Thymus (tissue), 11 donors: Measurements from ENCODE around the gene CASP2. TPM values are rescaled to one million over a fixed set of nuclear protein-coding genes. Genes with fewer than 3 reads are reported as not detected.

ENCODE experiments used
- DNase-seq, 9 donors: peaks; one replicate each; pipeline ENCODE4 v3.0.0-alpha.2; 2013; ENCODE audit warnings: low spot score in 9 of 9, low read depth in 6 of 9, missing footprints in 1 of 9
- H3K27ac ChIP-seq, 2 donors: one replicate each; pipeline ENCODE4 v1.5.1; 2013; ENCODE audit warnings: control low read depth in 1 of 2, low read depth in 1 of 2, low read length in 1 of 2, mild to moderate bottlenecking in 1 of 2, moderate library complexity in 1 of 2
- H3K27me3 ChIP-seq, 2 donors: one replicate each; pipeline ENCODE4 v1.5.1; 2013; ENCODE audit warnings: low read length in 1 of 2; ENCODE audit not compliant: control insufficient read depth in 2 of 2, insufficient read depth in 1 of 2
- H3K36me3 ChIP-seq, 2 donors: one replicate each; pipeline ENCODE4 v1.5.1; 2013; ENCODE audit warnings: low read length in 1 of 2, mild to moderate bottlenecking in 1 of 2, moderate library complexity in 1 of 2; ENCODE audit not compliant: control insufficient read depth in 2 of 2, insufficient read depth in 2 of 2
- H3K4me1 ChIP-seq, 2 donors: one replicate each; pipeline ENCODE4 v1.5.1; 2013; ENCODE audit warnings: low read length in 2 of 2; ENCODE audit not compliant: control insufficient read depth in 2 of 2, insufficient read depth in 2 of 2
- H3K4me3 ChIP-seq, 2 donors: one replicate each; pipeline ENCODE4 v1.5.1; 2013; ENCODE audit warnings: low read length in 2 of 2, control low read depth in 1 of 2, mild to moderate bottlenecking in 1 of 2
- H3K9me3 ChIP-seq, 2 donors: one replicate each; pipeline ENCODE4 v1.5.1; 2013; ENCODE audit warnings: low read length in 1 of 2, mild to moderate bottlenecking in 1 of 2; ENCODE audit not compliant: control insufficient read depth in 2 of 2, insufficient read depth in 1 of 2
- WGBS: extraction: QIAGEN DNeasy Blood & Tissue Kit; methylation state at CpG from one replicate; pipeline ENCODE4 v1.1.7; 2013; 5-methylcytosine and 5-hydroxymethylcytosine counted together
- polyA plus RNA-seq: library from polyadenylated mRNA; stranded (reverse); fragments of 200-250 nt; gene quantifications from one replicate; pipeline ENCODE4 v1.2.3, GENCODE V29; 2013
- total RNA-seq: library from RNA; stranded (reverse); fragments of 120-200 nt; gene quantifications from one replicate; pipeline ENCODE4 v1.2.4, GENCODE V29; 2013
- donor health status: healthy.

Gene CASP2
- total and polyA plus RNA-seq, 2 donors = 17.5 to 18.6 TPM

GRCh38 chr7:143296686-143297085 lies 8.5 kb downstream of the CASP2 start:
- H3K36me3 ChIP-seq = peaks cover 58 to 96% of the 10 kb centered on the region in 2 donors

GRCh38 chr7:143299346-143299745 lies 11.2 kb downstream of the CASP2 start:
- WGBS = 97% methylated on average over 2 of the region's 2 CpGs
- no peaks in the 10 kb centered on the region for H3K27me3 ChIP-seq
- no peak overlapping the region for H3K4me3 ChIP-seq
- DNase-seq = no peak
- H3K36me3 ChIP-seq = peaks cover 50 to 94% of the 10 kb centered on the region in 2 donors
- no peak overlapping the region for H3K27ac ChIP-seq
- H3K4me1 ChIP-seq = peaks cover 0 to 4% of the 10 kb centered on the region in 2 donors
- H3K9me3 ChIP-seq = no peaks in the 10 kb centered on the region

More at GRCh38 chr7:143296686-143297085, 8.5 kb downstream of the CASP2 start:
- Histone ChIP-seq H3K4me1 (peaks cover 0 to 4% of the 10 kb centered on the region in 2 donors), H3K27me3 (no peaks in the 10 kb centered on the region), H3K4me3 (no peak overlapping the region), H3K9me3 (no peaks in the 10 kb centered on the region), H3K27ac (no peak overlapping the region)
- 63% methylated on average over 2 of the region's 2 CpGs for WGBS
- no peak for DNase-seq

- no peak overlapping the region for H3K4me3 ChIP-seq
- H3K4me1 ChIP-seq = peaks cover 0 to 4% of the 10 kb centered on the region in 2 donors
- H3K36me3 ChIP-seq = peaks cover 50 to 94% of the 10 kb centered on the region in 2 donors
- H3K9me3 ChIP-seq = no peaks in the 10 kb centered on the region
- H3K27ac ChIP-seq = no peak overlapping the region
- DNase-seq = peak in 4 of 9 donors; percentile 29 to 70 (median 47)
- H3K27me3 ChIP-seq = no peaks in the 10 kb centered on the region
- 89% methylated on average over 8 of the region's 8 CpGs for WGBS
Measured at GRCh38 chr7:143299840-143300239, 11.7 kb downstream of the CASP2 start.

- no peak for DNase-seq
- no peak overlapping the region for H3K27ac ChIP-seq
- peaks cover 50 to 94% of the 10 kb centered on the region in 2 donors for H3K36me3 ChIP-seq
- H3K9me3 ChIP-seq = no peaks in the 10 kb centered on the region
- H3K4me1 ChIP-seq = peaks cover 0 to 4% of the 10 kb centered on the region in 2 donors
- 54% methylated on average over 8 of the region's 8 CpGs for WGBS
- no peak overlapping the region for H3K4me3 ChIP-seq
- no peaks in the 10 kb centered on the region for H3K27me3 ChIP-seq
Measured at GRCh38 chr7:143300959-143301935, 13.1 kb downstream of the CASP2 start.

DNA sequence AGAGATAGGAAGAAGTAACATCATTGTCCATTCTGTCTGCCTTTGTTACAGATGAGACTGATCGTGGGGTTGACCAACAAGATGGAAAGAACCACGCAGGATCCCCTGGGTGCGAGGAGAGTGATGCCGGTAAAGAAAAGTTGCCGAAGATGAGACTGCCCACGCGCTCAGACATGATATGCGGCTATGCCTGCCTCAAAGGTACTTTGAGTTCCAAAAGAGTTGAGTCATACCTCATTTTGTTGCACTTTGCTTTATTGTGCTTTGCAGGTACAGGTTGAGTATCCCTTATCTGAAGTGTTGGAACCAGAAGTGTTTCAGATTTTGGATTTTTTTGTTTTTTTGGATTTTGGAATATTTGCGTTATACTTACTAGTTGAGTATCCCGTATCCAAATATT lies 15.6 kb downstream of the CASP2 start:
- WGBS = 97% methylated on average over 10 of the region's 10 CpGs
- DNase-seq = no peak
- Histone ChIP-seq H3K36me3 (peaks cover 56 to 94% of the 10 kb centered on the region in 2 donors), H3K4me1 (peaks cover 0 to 4% of the 10 kb centered on the region in 2 donors), H3K27me3 (no peaks in the 10 kb centered on the region), H3K4me3 (no peak overlapping the region), H3K27ac (no peak overlapping the region), H3K9me3 (no peaks in the 10 kb centered on the region)

- peaks cover 61 to 90% of the 10 kb centered on the region in 2 donors for H3K36me3 ChIP-seq
- DNase-seq = no peak
- no peak overlapping the region for H3K4me3 ChIP-seq
- H3K9me3 ChIP-seq = no peaks in the 10 kb centered on the region
- H3K4me1 ChIP-seq = peaks cover 0 to 4% of the 10 kb centered on the region in 2 donors
- H3K27me3 ChIP-seq = no peaks in the 10 kb centered on the region
- H3K27ac ChIP-seq = no peak overlapping the region
- WGBS = 92% methylated on average over 6 of the region's 6 CpGs
Measured at GRCh38 chr7:143304938-143305337, 16.8 kb downstream of the CASP2 start.

DNA sequence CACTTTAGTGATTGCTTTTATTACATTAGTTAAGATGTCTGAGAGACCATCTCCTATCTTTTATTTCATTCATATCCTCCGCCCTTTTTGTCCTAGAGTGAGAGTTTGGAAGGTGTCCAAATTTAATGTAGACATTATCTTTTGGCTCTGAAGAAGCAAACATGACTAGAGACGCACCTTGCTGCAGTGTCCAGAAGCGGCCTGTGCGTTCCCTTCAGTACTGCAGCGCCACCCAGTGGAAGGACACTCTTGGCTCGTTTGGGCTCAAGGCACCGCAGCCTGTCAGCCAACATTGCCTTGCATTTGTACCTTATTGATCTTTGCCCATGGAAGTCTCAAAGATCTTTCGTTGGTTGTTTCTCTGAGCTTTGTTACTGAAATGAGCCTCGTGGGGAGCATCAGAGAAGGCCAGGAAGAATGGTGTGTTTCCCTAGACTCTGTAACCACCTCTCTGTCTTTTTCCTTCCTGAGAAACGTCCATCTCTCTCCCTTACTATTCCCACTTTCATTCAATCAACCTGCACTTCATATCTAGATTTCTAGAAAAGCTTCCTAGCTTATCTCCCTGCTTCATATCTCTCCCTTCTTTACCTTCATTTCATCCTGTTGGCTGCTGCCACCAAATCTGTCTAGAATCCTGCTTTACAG lies 17.4 kb downstream of the CASP2 start:
- WGBS = 88% methylated on average over 10 of the region's 10 CpGs
- Histone ChIP-seq H3K27me3 (no peaks in the 10 kb centered on the region), H3K4me3 (no peak overlapping the region), H3K4me1 (no peaks in the 10 kb centered on the region), H3K9me3 (no peaks in the 10 kb centered on the region), H3K27ac (no peak overlapping the region), H3K36me3 (peaks cover 55 to 84% of the 10 kb centered on the region in 2 donors)
- DNase-seq = peak in 2 of 9 donors; percentile 53 to 61

- no peak overlapping the region for H3K27ac ChIP-seq
- H3K4me1 ChIP-seq = peaks cover 0 to 6% of the 10 kb centered on the region in 2 donors
- H3K36me3 ChIP-seq = peaks cover 37 to 56% of the 10 kb centered on the region in 2 donors
- WGBS = 100% methylated on average over 2 of the region's 2 CpGs
- no peaks in the 10 kb centered on the region for H3K27me3 ChIP-seq
- DNase-seq = no peak
- no peaks in the 10 kb centered on the region for H3K9me3 ChIP-seq
- H3K4me3 ChIP-seq = no peak overlapping the region
Measured at GRCh38 chr7:143308632-143309031, 20.5 kb downstream of the CASP2 start.

- Histone ChIP-seq H3K4me1 (peaks cover 0 to 24% of the 10 kb centered on the region in 2 donors), H3K9me3 (no peaks in the 10 kb centered on the region), H3K36me3 (peaks cover 4 to 5% of the 10 kb centered on the region in 2 donors), H3K27ac (no peak overlapping the region), H3K4me3 (no peak overlapping the region), H3K27me3 (no peaks in the 10 kb centered on the region)
- no peak for DNase-seq
Measured at GRCh38 chr7:143314127-143314526, 26.0 kb downstream of the CASP2 start.
